SK-N-SH treated with all-trans-retinoic acid at 6 μM for 48 hours (cell line): ENCODE measurements around the gene ZBTB9.

Experiments
- ARNTL ChIP-seq: fragments of 450-650 bp; formaldehyde crosslinking; IDR thresholded peaks from 2 replicates; pipeline ENCODE4 v1.5.0; 2020; ENCODE audit warnings: low read depth, mild to moderate bottlenecking, moderate library complexity, borderline replicate concordance
- CSDC2 ChIP-seq: fragments of 250-450 bp; sonication (Bioruptor Pico); IDR thresholded peaks from 2 replicates; pipeline ENCODE4 v1.5.0; 2020; ENCODE audit warnings: mild to moderate bottlenecking, moderate library complexity
- OSR1 ChIP-seq: fragments of 250-450 bp; sonication (Bioruptor Pico); IDR thresholded peaks from 2 replicates; pipeline ENCODE4 v1.8.0; 2022; ENCODE audit warnings: moderate library complexity, mild to moderate bottlenecking, inconsistent platforms
- ZFP3 ChIP-seq: fragments of 250-450 bp; sonication (Bioruptor Pico); IDR thresholded peaks from 2 replicates; pipeline ENCODE4 v1.5.0; 2020; ENCODE audit warnings: mild to moderate bottlenecking, moderate library complexity
- ZNF565 ChIP-seq: fragments of 450-650 bp; formaldehyde crosslinking; conservative IDR thresholded peaks from 2 replicates; pipeline ENCODE4 v1.5.0; 2020; ENCODE audit warnings: low read depth, mild to moderate bottlenecking, moderate library complexity
- ZNF8 ChIP-seq: fragments of 450-650 bp; formaldehyde crosslinking; IDR thresholded peaks from 2 replicates; pipeline ENCODE4 v1.5.0; 2020; ENCODE audit warnings: mild to moderate bottlenecking, moderate library complexity
- TF ChIP-seq, protein P1 (sequence below): fragments of 250-450 bp; sonication (Bioruptor Pico); IDR thresholded peaks from 2 replicates; pipeline ENCODE4 v1.5.1; 2020; ENCODE audit warnings: low read depth, mild to moderate bottlenecking, moderate library complexity
- TF ChIP-seq, protein P2 (sequence below): fragments of 250-450 bp; sonication (Bioruptor Pico); IDR thresholded peaks from 2 replicates; pipeline ENCODE4 v1.5.0; 2020; ENCODE audit warnings: mild to moderate bottlenecking, moderate library complexity
- TF ChIP-seq, protein P3 (sequence below): fragments of 250-450 bp; sonication (Bioruptor Pico); IDR thresholded peaks from 2 replicates; pipeline ENCODE4 v1.8.0; 2020; ENCODE audit warnings: mild to moderate bottlenecking, moderate library complexity, borderline replicate concordance

DNA sequence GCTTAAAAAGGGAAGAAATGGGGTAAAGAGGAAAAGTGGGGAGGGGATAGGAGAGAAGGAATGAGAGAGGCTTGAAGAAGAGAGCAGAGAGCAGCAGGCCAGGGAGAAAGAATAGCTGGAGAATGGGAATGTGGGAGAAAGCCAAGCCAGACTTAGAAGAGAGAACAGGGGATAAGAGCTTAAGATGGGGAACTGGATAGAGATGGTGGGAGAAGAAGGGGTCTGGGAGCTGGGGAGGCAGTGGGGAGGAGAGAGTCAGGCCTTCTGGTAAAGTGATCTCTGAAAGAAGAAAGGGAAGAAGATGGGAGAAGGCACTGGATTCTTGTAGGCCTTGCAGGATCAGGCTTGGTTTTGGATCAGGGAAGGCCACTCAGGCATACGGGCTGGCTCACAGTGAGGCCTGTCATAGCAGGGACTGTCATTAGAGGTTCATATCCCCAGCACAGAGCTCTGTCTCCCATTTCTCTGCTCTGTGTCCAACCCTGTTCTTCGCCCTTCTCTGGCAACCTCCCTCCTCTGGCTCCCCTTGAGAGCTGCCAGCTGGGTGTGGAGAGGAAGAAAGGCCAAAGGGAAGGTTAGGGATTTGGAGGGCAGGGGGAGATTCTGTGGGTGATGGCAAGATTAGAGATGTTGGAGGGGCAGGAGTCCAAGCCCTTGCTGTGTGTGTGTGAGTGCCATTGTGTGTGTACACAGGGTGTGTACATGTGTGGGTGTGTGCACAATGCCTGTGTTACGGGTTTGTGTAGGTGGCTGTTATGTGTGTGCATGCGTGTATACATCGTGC is 25.2 kb upstream of the ZBTB9 start:
- TF ChIP-seq ARNTL (CRISPR knock-in tag) (no peak), CSDC2 (no peak), ZNF565 (CRISPR knock-in tag) (no peak), ZNF8 (no peak), OSR1 (CRISPR knock-in tag) (no peak), ZFP3 (CRISPR knock-in tag) (no peak)
- TF ChIP-seq, protein P1, sequence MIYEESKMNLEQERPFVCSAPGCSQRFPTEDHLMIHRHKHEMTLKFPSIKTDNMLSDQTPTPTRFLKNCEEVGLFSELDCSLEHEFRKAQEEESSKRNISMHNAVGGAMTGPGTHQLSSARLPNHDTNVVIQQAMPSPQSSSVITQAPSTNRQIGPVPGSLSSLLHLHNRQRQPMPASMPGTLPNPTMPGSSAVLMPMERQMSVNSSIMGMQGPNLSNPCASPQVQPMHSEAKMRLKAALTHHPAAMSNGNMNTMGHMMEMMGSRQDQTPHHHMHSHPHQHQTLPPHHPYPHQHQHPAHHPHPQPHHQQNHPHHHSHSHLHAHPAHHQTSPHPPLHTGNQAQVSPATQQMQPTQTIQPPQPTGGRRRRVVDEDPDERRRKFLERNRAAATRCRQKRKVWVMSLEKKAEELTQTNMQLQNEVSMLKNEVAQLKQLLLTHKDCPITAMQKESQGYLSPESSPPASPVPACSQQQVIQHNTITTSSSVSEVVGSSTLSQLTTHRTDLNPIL (CRISPR knock-in tag) = no peak
- TF ChIP-seq, protein P2, sequence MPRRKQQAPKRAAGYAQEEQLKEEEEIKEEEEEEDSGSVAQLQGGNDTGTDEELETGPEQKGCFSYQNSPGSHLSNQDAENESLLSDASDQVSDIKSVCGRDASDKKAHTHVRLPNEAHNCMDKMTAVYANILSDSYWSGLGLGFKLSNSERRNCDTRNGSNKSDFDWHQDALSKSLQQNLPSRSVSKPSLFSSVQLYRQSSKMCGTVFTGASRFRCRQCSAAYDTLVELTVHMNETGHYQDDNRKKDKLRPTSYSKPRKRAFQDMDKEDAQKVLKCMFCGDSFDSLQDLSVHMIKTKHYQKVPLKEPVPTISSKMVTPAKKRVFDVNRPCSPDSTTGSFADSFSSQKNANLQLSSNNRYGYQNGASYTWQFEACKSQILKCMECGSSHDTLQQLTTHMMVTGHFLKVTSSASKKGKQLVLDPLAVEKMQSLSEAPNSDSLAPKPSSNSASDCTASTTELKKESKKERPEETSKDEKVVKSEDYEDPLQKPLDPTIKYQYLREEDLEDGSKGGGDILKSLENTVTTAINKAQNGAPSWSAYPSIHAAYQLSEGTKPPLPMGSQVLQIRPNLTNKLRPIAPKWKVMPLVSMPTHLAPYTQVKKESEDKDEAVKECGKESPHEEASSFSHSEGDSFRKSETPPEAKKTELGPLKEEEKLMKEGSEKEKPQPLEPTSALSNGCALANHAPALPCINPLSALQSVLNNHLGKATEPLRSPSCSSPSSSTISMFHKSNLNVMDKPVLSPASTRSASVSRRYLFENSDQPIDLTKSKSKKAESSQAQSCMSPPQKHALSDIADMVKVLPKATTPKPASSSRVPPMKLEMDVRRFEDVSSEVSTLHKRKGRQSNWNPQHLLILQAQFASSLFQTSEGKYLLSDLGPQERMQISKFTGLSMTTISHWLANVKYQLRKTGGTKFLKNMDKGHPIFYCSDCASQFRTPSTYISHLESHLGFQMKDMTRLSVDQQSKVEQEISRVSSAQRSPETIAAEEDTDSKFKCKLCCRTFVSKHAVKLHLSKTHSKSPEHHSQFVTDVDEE (CRISPR knock-in tag) = no peak
- TF ChIP-seq, protein P3, sequence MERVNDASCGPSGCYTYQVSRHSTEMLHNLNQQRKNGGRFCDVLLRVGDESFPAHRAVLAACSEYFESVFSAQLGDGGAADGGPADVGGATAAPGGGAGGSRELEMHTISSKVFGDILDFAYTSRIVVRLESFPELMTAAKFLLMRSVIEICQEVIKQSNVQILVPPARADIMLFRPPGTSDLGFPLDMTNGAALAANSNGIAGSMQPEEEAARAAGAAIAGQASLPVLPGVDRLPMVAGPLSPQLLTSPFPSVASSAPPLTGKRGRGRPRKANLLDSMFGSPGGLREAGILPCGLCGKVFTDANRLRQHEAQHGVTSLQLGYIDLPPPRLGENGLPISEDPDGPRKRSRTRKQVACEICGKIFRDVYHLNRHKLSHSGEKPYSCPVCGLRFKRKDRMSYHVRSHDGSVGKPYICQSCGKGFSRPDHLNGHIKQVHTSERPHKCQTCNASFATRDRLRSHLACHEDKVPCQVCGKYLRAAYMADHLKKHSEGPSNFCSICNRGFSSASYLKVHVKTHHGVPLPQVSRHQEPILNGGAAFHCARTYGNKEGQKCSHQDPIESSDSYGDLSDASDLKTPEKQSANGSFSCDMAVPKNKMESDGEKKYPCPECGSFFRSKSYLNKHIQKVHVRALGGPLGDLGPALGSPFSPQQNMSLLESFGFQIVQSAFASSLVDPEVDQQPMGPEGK (CRISPR knock-in tag) = no peak
